ENCODE results near the gene TSLP. TPM values are rescaled to one million over a fixed set of nuclear protein-coding genes. Genes with fewer than 3 reads are reported as not detected.

The TSLP gene
- total RNA-seq, 4 donors from 2014 or later: 0.30 to 0.64 (median 0.48) TPM

- 71 to 92% methylated on average over 1 of the region's 1 CpG for WGBS, 2 donors
- no peak for DNase-seq (ENCODE audit: low spot score in 2 of 2)
- intact Hi-C loops (cut with DNase I; ENCODE audit: low total_unique reads): no loop called here
- TF ChIP-seq POLR2A (IDR thresholded peaks at IDR 0.05) (no peak), CTCF (IDR thresholded peaks at IDR 0.05) (no peak)
- no peak overlapping the region for H3K4me3 ChIP-seq (ENCODE audit: low read depth, poor library complexity, severe bottlenecking)
These were observed 24.5 kb downstream of the TSLP start for GRCh38 chr5:111095982-111096381.

GRCh38 chr5:111099058-111099778 is 27.7 kb downstream of the TSLP start:
- intact Hi-C loops (cut with DNase I; ENCODE audit: low total_unique reads): no loop called here
- DNase-seq (ENCODE audit: low spot score in 2 of 2): no peak
- no peak overlapping the region for H3K4me3 ChIP-seq (ENCODE audit: low read depth, poor library complexity, severe bottlenecking)
- TF ChIP-seq POLR2A (IDR thresholded peaks at IDR 0.05) (no peak), CTCF (IDR thresholded peaks at IDR 0.05) (no peak)
- 0 to 72% methylated on average over 1 of the region's 1 CpG for WGBS, 2 donors

GRCh38 chr5:111106320-111106948 is 34.9 kb downstream of the TSLP start:
- no peak for TF ChIP-seq CTCF (IDR thresholded peaks at IDR 0.05)
- TF ChIP-seq POLR2A (IDR thresholded peaks at IDR 0.05): no peak
- intact Hi-C loops (cut with DNase I; ENCODE audit: low total_unique reads): no loop called here
- 98 to 99% methylated on average over 2 of the region's 2 CpGs for WGBS, 2 donors
- DNase-seq (ENCODE audit: low spot score in 2 of 2): no peak
- no peak overlapping the region for H3K4me3 ChIP-seq (ENCODE audit: low read depth, poor library complexity, severe bottlenecking)

GRCh38 chr5:111107371-111107770 is 35.9 kb downstream of the TSLP start:
- no peak for TF ChIP-seq CTCF (IDR thresholded peaks at IDR 0.05)
- no peak for TF ChIP-seq POLR2A (IDR thresholded peaks at IDR 0.05)
- intact Hi-C loops (cut with DNase I; ENCODE audit: low total_unique reads): no loop called here
- no peak for DNase-seq (ENCODE audit: low spot score in 2 of 2)
- WGBS, 2 donors: 86 to 96% methylated on average over 2 of the region's 2 CpGs
- H3K4me3 ChIP-seq (ENCODE audit: low read depth, poor library complexity, severe bottlenecking): no peak overlapping the region

- WGBS, 2 donors: 89% methylated on average over 3 of the region's 3 CpGs
- DNase-seq (ENCODE audit: low spot score in 2 of 2): no peak
- H3K4me3 ChIP-seq (ENCODE audit: low read depth, poor library complexity, severe bottlenecking): no peak overlapping the region
- intact Hi-C loops (cut with DNase I; ENCODE audit: low total_unique reads): no loop called here
- no peak for TF ChIP-seq CTCF (IDR thresholded peaks at IDR 0.05)
- no peak for TF ChIP-seq POLR2A (IDR thresholded peaks at IDR 0.05)
These were observed 40.4 kb downstream of the TSLP start for GRCh38 chr5:111111956-111112355.
